HepG2 (cell line): ENCODE measurements around the gene MX2. TPM values are rescaled to one million over a fixed set of nuclear protein-coding genes. Genes with fewer than 3 reads are reported as not detected.

Experiments
- ATAC-seq: fragments of 200-7000 bp; cut with Tn5 transposase; 3 replicates; pipeline ENCODE4 v1.9.1; 2020; ENCODE audit warnings: mild to moderate bottlenecking, moderate library complexity
- BruUV-seq: library from RNA; stranded (reverse); fragments of 400-500 nt; replicated peaks from 2 replicates; lab custom pipeline; 2021; lab: Mats Ljungman, UMichigan
- CTCF ChIA-PET: fragments of 300-600 bp; formaldehyde crosslinking; extraction: SDS; loops from one replicate; lab custom pipeline; 2021; ENCODE audit warnings: low total read pairs, inconsistent platforms, low intra/inter-chr PET ratio; lab: Yijun Ruan, JAX
- POLR2A ChIA-PET: fragments of 350-600 bp; sonication (Branson Sonifier 250); formaldehyde crosslinking; loops from one replicate; lab custom pipeline; 2020; ENCODE audit warnings: antibody characterized with exemption, inconsistent platforms; lab: Yijun Ruan, JAX
- DNase-seq: peaks from one replicate; pipeline ENCODE4 v3.0.0-alpha.2; 2015; ENCODE audit warnings: low spot score
- FAIRE-seq: peaks from 3 replicates; lab custom pipeline; 2011; peaks lifted over from hg19 to GRCh38; lab: Jason Lieb, UNC
- H2AFZ ChIP-seq: one replicate; pipeline ENCODE4 v1.6.1; 2011; ENCODE audit warnings: low read length, inconsistent platforms
- H3K27ac ChIP-seq: fragments of 300-600 bp; 3 replicates; pipeline ENCODE4 v1.8.0; 2011; ENCODE audit warnings: mixed run types, mild to moderate bottlenecking, mixed read lengths, low read length, inconsistent platforms; ENCODE audit not compliant: insufficient read depth; ENCODE audit errors: extremely low read length
- H3K27me3 ChIP-seq, 2 experiments: fragments of 200-600 bp in 1 of 2; 2 replicates in 1 of 2; 3 replicates in 1 of 2; pipeline versions ENCODE4 v1.6.0 to v1.8.0; 2011; ENCODE audit warnings: low read length in 2 of 2, mild to moderate bottlenecking in 2 of 2, moderate library complexity in 2 of 2, inconsistent platforms in 1 of 2; ENCODE audit not compliant: insufficient read depth in 2 of 2, control insufficient read depth in 1 of 2
- H3K36me3 ChIP-seq, 2 experiments: fragments of 200-600 bp in 1 of 2; replicated peaks in 1 of 2; 2 replicates in 1 of 2; 3 replicates in 1 of 2; pipeline versions ENCODE4 v1.5.1 to v1.8.0; 2011; ENCODE audit warnings: low read length in 2 of 2, inconsistent platforms in 1 of 2; ENCODE audit not compliant: insufficient read depth in 2 of 2, control insufficient read depth in 1 of 2
- H3K4me1 ChIP-seq: 2 replicates; pipeline ENCODE4 v1.5.1; 2012; ENCODE audit warnings: low read length, inconsistent platforms; ENCODE audit not compliant: insufficient read depth
- H3K4me2 ChIP-seq: 2 replicates; pipeline ENCODE4 v1.6.0; 2011; ENCODE audit warnings: low read depth, low read length, inconsistent platforms
- H3K4me3 ChIP-seq, 3 experiments: fragments of 200-600 bp in 1 of 3; sonication (generic), shearing (Covaris generic) in 1 of 3; replicated peaks in 1 of 3; 2 replicates each; pipeline ENCODE4 v1.5.1; 2011 to 2016; ENCODE audit warnings: low read length in 3 of 3, inconsistent platforms in 2 of 3, low read depth in 2 of 3, mild to moderate bottlenecking in 2 of 3, control low read depth in 1 of 3, mixed read lengths in 1 of 3; ENCODE audit not compliant: insufficient read depth in 1 of 3
- H3K79me2 ChIP-seq: one replicate; pipeline ENCODE4 v1.6.1; 2011; ENCODE audit warnings: low read length, inconsistent platforms; ENCODE audit not compliant: insufficient read depth
- H3K9ac ChIP-seq: 2 replicates; pipeline ENCODE4 v1.6.0; 2011; ENCODE audit warnings: mild to moderate bottlenecking, low read depth, low read length, inconsistent platforms; ENCODE audit not compliant: insufficient read depth
- H3K9me3 ChIP-seq: 2 replicates; pipeline ENCODE4 v1.5.1; 2012; ENCODE audit warnings: mild to moderate bottlenecking, low read length
- H4K20me1 ChIP-seq: 2 replicates; pipeline ENCODE4 v1.6.0; 2011; ENCODE audit warnings: inconsistent platforms, mild to moderate bottlenecking, low read length, moderate library complexity; ENCODE audit not compliant: insufficient read depth
- ATRX ChIP-seq: sonication (generic); formaldehyde crosslinking; IDR thresholded peaks from 2 replicates; pipeline ENCODE4 v1.4.0; 2020; ENCODE audit warnings: missing genetic modification reagents, borderline replicate concordance
- CBX1 ChIP-seq: IDR thresholded peaks from one replicate; pipeline ENCODE4 v1.6.1; 2016; ENCODE audit warnings: antibody characterized with exemption, low read depth
- JARID2 ChIP-seq: sonication (generic); formaldehyde crosslinking; IDR thresholded peaks from 2 replicates; pipeline ENCODE4 v1.8.1; 2023; ENCODE audit warnings: missing genetic modification reagents, inconsistent platforms; ENCODE audit not compliant: insufficient replicate concordance
- LRRFIP1 ChIP-seq: sonication (generic); formaldehyde crosslinking; conservative IDR thresholded peaks from 2 replicates; pipeline ENCODE4 v1.4.0; 2020; ENCODE audit warnings: missing genetic modification reagents
- MAZ ChIP-seq, 2 experiments: sonication (generic) in 1 of 2; formaldehyde crosslinking in 1 of 2; IDR thresholded peaks; 2 replicates each; pipeline versions ENCODE4 v1.5.0 to v1.6.1; 2012 to 2020; ENCODE audit warnings: low read depth in 2 of 2, mild to moderate bottlenecking in 2 of 2, borderline replicate concordance in 1 of 2, improper control_type of control experiment in 1 of 2, low read length in 1 of 2, missing genetic modification reagents in 1 of 2, moderate library complexity in 1 of 2
- NCOA2 ChIP-seq: sonication (generic); formaldehyde crosslinking; IDR thresholded peaks from 2 replicates; pipeline ENCODE4 v1.8.0; 2022; ENCODE audit warnings: inconsistent platforms
- PHF20 ChIP-seq: sonication (generic); formaldehyde crosslinking; IDR thresholded peaks from 2 replicates; pipeline ENCODE4 v1.5.0; 2020; ENCODE audit warnings: mild to moderate bottlenecking, missing genetic modification reagents
- PHF21A ChIP-seq: sonication (generic); formaldehyde crosslinking; IDR thresholded peaks from 2 replicates; pipeline ENCODE4 v1.5.0; 2020; ENCODE audit warnings: mild to moderate bottlenecking, missing genetic modification reagents
- PRDM15 ChIP-seq: sonication (generic); formaldehyde crosslinking; IDR thresholded peaks from 2 replicates; pipeline ENCODE4 v1.4.0; 2020; ENCODE audit warnings: missing genetic modification reagents
- SCMH1 ChIP-seq: sonication (generic); formaldehyde crosslinking; IDR thresholded peaks from 2 replicates; pipeline ENCODE4 v1.9.0; 2021; ENCODE audit warnings: missing genetic modification reagents, mild to moderate bottlenecking, borderline replicate concordance
- THAP11 ChIP-seq: IDR thresholded peaks from 2 replicates; pipeline ENCODE4 v1.6.1; 2016; ENCODE audit warnings: missing biosample characterization, missing genetic modification reagents
- XBP1 ChIP-seq: sonication (generic); formaldehyde crosslinking; IDR thresholded peaks from 2 replicates; pipeline ENCODE4 v1.5.0; 2020; ENCODE audit warnings: missing genetic modification reagents
- ZBED4 ChIP-seq: sonication (generic); formaldehyde crosslinking; IDR thresholded peaks from 2 replicates; pipeline ENCODE4 v1.4.0; 2020; ENCODE audit warnings: missing genetic modification reagents, borderline replicate concordance
- ZNF451 ChIP-seq: sonication (generic); formaldehyde crosslinking; IDR thresholded peaks from 2 replicates; pipeline ENCODE4 v1.5.0; 2020; ENCODE audit warnings: mild to moderate bottlenecking, missing genetic modification reagents
- WGBS: methylation state at CpG from one replicate; pipeline ENCODE4 v1.1.6; 2017; ENCODE audit warnings: low lambda C conversion rate; 5-methylcytosine and 5-hydroxymethylcytosine counted together
- in situ Hi-C: cut with HindIII; loops from 2 replicates; pipeline ENCODE4 v1.10.0; 2017; ENCODE audit warnings: low pct_unique_long_range_greater_than_20kb; ENCODE audit not compliant: extremely low pct_ligation_motif_present
- intact Hi-C: fragments of 100-400 bp; cut with micrococcal nuclease; formaldehyde crosslinking; loops from one replicate; pipeline ENCODE4 v1.10.0; 2022; ENCODE audit not compliant: unreplicated experiment
- polyA plus RNA-seq, 8 experiments: library from polyadenylated mRNA; depleted of rRNA in 3 of 8; stranded (reverse) in 7 of 8; unstranded in 1 of 8; fragments of >200 nt; fragmentation: Illumina TruSeq in 4 of 8; extraction: Trizol in 4 of 8; gene quantifications; 2 replicates each; pipeline versions ENCODE4 v1.2.1 to v1.2.3, GENCODE V29; 2011 to 2016; ENCODE audit warnings: low read depth in 4 of 8, missing spikeins in 1 of 8, mixed read lengths in 1 of 8; ENCODE audit not compliant: insufficient read depth in 1 of 8
- total RNA-seq, 5 experiments: library from RNA; depleted of rRNA; stranded (reverse); fragments of >200 nt; fragmentation: Illumina TruSeq; extraction: Trizol; gene quantifications; 2 replicates each; pipeline ENCODE4 v1.2.3, GENCODE V29; 2016; ENCODE audit warnings: low read depth in 1 of 5

Gene MX2
- total and polyA plus RNA-seq, 2 of the 13 experiments (the other 11 are each of a cell fraction or from before 2014, with no cell fraction given): 24.0 to 35.7 TPM

- Histone ChIP-seq H3K36me3 (peaks cover 21 to 76% of the 10 kb centered on the region in 2 experiments), H3K79me2 (no peaks in the 10 kb centered on the region), H3K9ac (no peak overlapping the region), H4K20me1 (no peaks in the 10 kb centered on the region), H3K4me2 (no peak overlapping the region), H3K9me3 (no peaks in the 10 kb centered on the region; the same call in 1 of the 2 replicates), H3K27ac (no peak overlapping the region), H3K27me3 (no peaks in the 10 kb centered on the region), H3K4me3 (no peak overlapping the region), H2AFZ (no peak overlapping the region), H3K4me1 (no peaks in the 10 kb centered on the region)
- 97% methylated on average over 10 of the region's 13 CpGs for WGBS
- BruUV-seq: no TSS peak
- ATAC-seq: no peak
- intact Hi-C loops (no loop called here), in situ Hi-C loops (no loop called here)
- no peak for DNase-seq
- no peak for FAIRE-seq
- ChIA-PET CTCF (no interaction called here), POLR2A (no interaction called here)
- TF ChIP-seq ZBED4 (CRISPR knock-in tag) (no peak), MAZ (IDR thresholded peaks at IDR 0.05; ENCODE audit: borderline replicate concordance, low read depth, low read length) (no peak), MAZ (CRISPR knock-in tag; IDR thresholded peaks at IDR 0.05; ENCODE audit: low read depth) (no peak), LRRFIP1 (CRISPR knock-in tag) (no peak), NCOA2 (CRISPR knock-in tag) (no peak), PRDM15 (no peak), JARID2 (CRISPR knock-in tag) (no peak), ZNF451 (CRISPR knock-in tag) (no peak), XBP1 (no peak), ATRX (CRISPR knock-in tag) (no peak), SCMH1 (CRISPR knock-in tag) (no peak), THAP11 (CRISPR knock-in tag) (no peak), CBX1 (no peak), PHF20 (no peak), PHF21A (CRISPR knock-in tag) (no peak)
Observed at GRCh38 chr21:41345934-41346685, 15.7 kb upstream of the MX2 start.
